Activated T-helper 1 cell treated with Interleukin-2 at 50 U/mL for 16 hours (primary cell): ENCODE data around the gene ASCC1.
"Not testable (repeated sequence)": the region's sequence is repeated elsewhere in the genome, so short reads cannot be mapped to it uniquely, and the experiment has no call there.

ENCODE experiments used
- DNase-seq: peaks from one replicate; pipeline ENCODE4 v3.0.0-alpha.2; 2020; ENCODE audit warnings: low read depth

ASCC1 gene

GRCh38 chr10:72215611-72216549 is at the start of gene ASCC1, which contains the start of gene ANAPC16:
Gene ASCC1, minus strand, starts transcription at chr10:72216276. Its CDS starts 2,978 bp downstream, at chr10:72213298.
Gene ANAPC16, plus strand, starts transcription at chr10:72216012. Its CDS starts 7,903 bp downstream, at chr10:72223915.
- peak; percentile 95 for DNase-seq

- no peak for DNase-seq
These were observed 49.4 kb upstream of the ASCC1 start for GRCh38 chr10:72265508-72265907.

- no peak for DNase-seq
These were observed 48.5 kb upstream of the ASCC1 start for GRCh38 chr10:72264536-72264935.

- no peak for DNase-seq
These were observed 47.7 kb upstream of the ASCC1 start for GRCh38 chr10:72263613-72264241.

- DNase-seq: no peak
These were observed 45.8 kb upstream of the ASCC1 start for GRCh38 chr10:72261784-72262404.

- DNase-seq: no peak
These were observed 45.1 kb upstream of the ASCC1 start for GRCh38 chr10:72260976-72261783.

GRCh38 chr10:72260239-72260975 is 44.3 kb upstream of the ASCC1 start:
- peak; percentile 70 for DNase-seq

- DNase-seq: no peak
These were observed 43.6 kb upstream of the ASCC1 start for GRCh38 chr10:72259491-72260238.

- DNase-seq: no peak
These were observed 42.5 kb upstream of the ASCC1 start for GRCh38 chr10:72258617-72259016.

GRCh38 chr10:72257051-72257892 is 41.2 kb upstream of the ASCC1 start:
- no peak for DNase-seq

GRCh38 chr10:72255977-72256729 is 40.1 kb upstream of the ASCC1 start:
- no peak for DNase-seq

GRCh38 chr10:72254813-72255568 is 38.9 kb upstream of the ASCC1 start:
- no peak for DNase-seq

- no peak for DNase-seq
These were observed 37.5 kb upstream of the ASCC1 start for GRCh38 chr10:72253578-72253977.

GRCh38 chr10:72252972-72253371 is 36.9 kb upstream of the ASCC1 start:
- DNase-seq: no peak

GRCh38 chr10:72251635-72252034 is 35.6 kb upstream of the ASCC1 start:
- DNase-seq: no peak

- DNase-seq: no peak
These were observed 34.6 kb upstream of the ASCC1 start for GRCh38 chr10:72250666-72251065.

GRCh38 chr10:72249176-72249862 is 33.2 kb upstream of the ASCC1 start:
- DNase-seq: not testable (repeated sequence)
